ENCODE data around the gene GALNT2.

GALNT2 gene

DNA sequence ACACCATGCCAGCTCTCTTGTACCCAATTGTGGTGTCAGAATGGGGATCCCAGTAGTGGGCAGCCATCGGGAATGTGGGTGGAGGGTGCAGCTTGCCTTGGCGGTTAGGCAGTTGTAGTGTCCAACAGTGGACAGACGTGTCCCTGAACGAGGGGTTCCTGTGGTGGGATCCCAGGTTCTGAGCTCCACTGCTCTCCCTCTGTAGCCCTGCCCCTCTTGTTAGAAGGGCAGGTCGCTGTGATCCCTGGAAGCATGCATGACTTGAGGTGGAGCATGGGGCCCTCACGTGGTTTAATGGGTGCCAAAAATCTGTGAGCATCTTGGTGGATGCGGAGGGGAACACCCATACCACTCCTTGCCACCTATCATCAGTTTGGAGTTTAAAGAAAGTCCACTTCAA is 4.3 kb downstream of the GALNT2 start:
- no peak overlapping the region for H3K9ac ChIP-seq
- no peaks in the 10 kb centered on the region for H3K9me3 ChIP-seq (ENCODE audit: control insufficient read depth, low read length)
- H3K27ac ChIP-seq, result no peak overlapping the region
- H3K4me3 ChIP-seq (ENCODE audit: low read depth, low read length), result no peak overlapping the region
- no peaks in the 10 kb centered on the region for H3K36me3 ChIP-seq (ENCODE audit: control insufficient read depth, insufficient read depth, low read length)
- H3K4me1 ChIP-seq, result peaks cover 4% of the 10 kb centered on the region
- H3K4me2 ChIP-seq (ENCODE audit: low read length), result no peak overlapping the region
- peaks cover 46% of the 10 kb centered on the region for H3K79me2 ChIP-seq
- no peak overlapping the region for H2AFZ ChIP-seq
- TF ChIP-seq CTCF (IDR thresholded peaks at IDR 0.05), result no peak
- no peaks in the 10 kb centered on the region for H3K27me3 ChIP-seq (ENCODE audit: control insufficient read depth, insufficient read depth, low read length)

DNA sequence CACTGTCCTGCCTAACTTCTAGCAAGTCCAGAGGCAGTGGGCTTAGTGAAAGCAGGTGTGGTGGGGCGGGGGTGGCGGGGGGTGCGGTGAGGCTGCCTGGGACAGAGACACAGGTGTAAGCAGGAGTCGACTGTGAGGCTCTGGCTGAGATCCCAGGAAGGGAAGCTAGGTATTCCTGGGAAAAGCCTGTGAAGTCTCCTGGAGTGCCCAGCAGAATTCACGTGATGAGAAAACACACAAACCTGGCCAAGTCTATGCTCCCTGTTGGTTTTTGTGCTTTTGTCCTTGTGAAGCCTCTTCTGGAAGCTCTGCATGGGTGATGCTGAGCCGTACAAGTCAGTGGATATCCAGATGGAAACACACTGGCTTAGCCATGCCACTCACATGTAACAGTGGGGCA is 5.3 kb downstream of the GALNT2 start:
- Histone ChIP-seq H3K79me2 (peaks cover 50% of the 10 kb centered on the region), H3K9me3 (ENCODE audit: control insufficient read depth, low read length) (no peaks in the 10 kb centered on the region), H3K9ac (no peak overlapping the region), H3K4me3 (ENCODE audit: low read depth, low read length) (no peak overlapping the region), H3K27me3 (ENCODE audit: control insufficient read depth, insufficient read depth, low read length) (no peaks in the 10 kb centered on the region), H3K36me3 (ENCODE audit: control insufficient read depth, insufficient read depth, low read length) (no peaks in the 10 kb centered on the region), H3K4me2 (ENCODE audit: low read length) (no peak overlapping the region), H3K27ac (no peak overlapping the region), H2AFZ (no peak overlapping the region), H3K4me1 (peaks cover 4% of the 10 kb centered on the region)
- TF ChIP-seq CTCF (IDR thresholded peaks at IDR 0.05), result no peak

GRCh38 chr1:230072866-230073265 is 5.8 kb downstream of the GALNT2 start:
- no peak overlapping the region for H3K9ac ChIP-seq
- H3K27ac ChIP-seq, result no peak overlapping the region
- H3K27me3 ChIP-seq (ENCODE audit: control insufficient read depth, insufficient read depth, low read length), result no peaks in the 10 kb centered on the region
- H3K79me2 ChIP-seq, result peaks cover 53% of the 10 kb centered on the region
- no peak overlapping the region for H2AFZ ChIP-seq
- no peak for TF ChIP-seq CTCF (IDR thresholded peaks at IDR 0.05)
- H3K4me2 ChIP-seq (ENCODE audit: low read length), result no peak overlapping the region
- H3K4me1 ChIP-seq, result peaks cover 4% of the 10 kb centered on the region
- no peak overlapping the region for H3K4me3 ChIP-seq (ENCODE audit: low read depth, low read length)
- no peaks in the 10 kb centered on the region for H3K36me3 ChIP-seq (ENCODE audit: control insufficient read depth, insufficient read depth, low read length)
- H3K9me3 ChIP-seq (ENCODE audit: control insufficient read depth, low read length), result no peaks in the 10 kb centered on the region

DNA sequence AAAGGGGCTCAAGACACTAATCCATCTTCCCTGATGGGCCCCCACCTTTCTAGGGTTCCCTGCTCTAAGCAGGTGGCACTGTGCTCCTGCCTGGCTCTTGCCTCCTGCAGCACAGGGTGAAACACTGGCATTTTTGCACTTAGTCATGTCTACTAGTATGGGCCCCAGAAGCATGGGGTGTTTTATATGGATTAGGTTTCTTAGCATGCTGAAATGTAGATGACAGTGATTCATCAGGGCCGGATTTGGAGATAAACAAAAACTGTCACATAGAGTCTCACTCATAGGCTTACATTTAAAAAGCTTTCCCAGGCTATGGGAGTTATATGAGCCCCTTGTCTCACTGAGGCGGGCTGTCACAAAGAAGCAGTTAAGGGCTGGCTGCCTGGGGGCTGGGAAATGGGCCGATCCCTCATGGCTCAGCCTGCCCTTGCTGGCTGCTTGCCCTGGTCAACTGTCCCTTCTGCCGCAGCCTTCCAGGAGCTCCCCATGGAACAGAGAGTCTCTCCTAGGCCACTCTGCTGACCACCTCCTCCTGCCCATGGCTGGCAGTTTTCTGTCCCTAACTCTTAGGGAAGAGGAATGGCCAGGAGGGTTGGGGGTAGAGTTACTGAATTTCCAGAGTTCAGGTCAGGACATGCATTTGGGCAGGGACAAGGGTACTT is 6.5 kb downstream of the GALNT2 start:
- H3K9ac ChIP-seq, result no peak overlapping the region

More for the DNA sequence above, 6.5 kb downstream of the GALNT2 start:
- no peaks in the 10 kb centered on the region for H3K36me3 ChIP-seq (ENCODE audit: control insufficient read depth, insufficient read depth, low read length)
- no peak for TF ChIP-seq CTCF (IDR thresholded peaks at IDR 0.05)
- H3K9me3 ChIP-seq (ENCODE audit: control insufficient read depth, low read length), result no peaks in the 10 kb centered on the region
- no peak overlapping the region for H3K27ac ChIP-seq
- H3K4me2 ChIP-seq (ENCODE audit: low read length), result no peak overlapping the region
- peaks cover 53% of the 10 kb centered on the region for H3K79me2 ChIP-seq
- peaks cover 1% of the 10 kb centered on the region for H3K4me1 ChIP-seq
- no peaks in the 10 kb centered on the region for H3K27me3 ChIP-seq (ENCODE audit: control insufficient read depth, insufficient read depth, low read length)
- H3K4me3 ChIP-seq (ENCODE audit: low read depth, low read length), result no peak overlapping the region
- H2AFZ ChIP-seq, result no peak overlapping the region

Data from parathyroid adenoma (tissue), 2 donors.